ENCODE measurements around the gene OXGR1.

The OXGR1 gene

DNA sequence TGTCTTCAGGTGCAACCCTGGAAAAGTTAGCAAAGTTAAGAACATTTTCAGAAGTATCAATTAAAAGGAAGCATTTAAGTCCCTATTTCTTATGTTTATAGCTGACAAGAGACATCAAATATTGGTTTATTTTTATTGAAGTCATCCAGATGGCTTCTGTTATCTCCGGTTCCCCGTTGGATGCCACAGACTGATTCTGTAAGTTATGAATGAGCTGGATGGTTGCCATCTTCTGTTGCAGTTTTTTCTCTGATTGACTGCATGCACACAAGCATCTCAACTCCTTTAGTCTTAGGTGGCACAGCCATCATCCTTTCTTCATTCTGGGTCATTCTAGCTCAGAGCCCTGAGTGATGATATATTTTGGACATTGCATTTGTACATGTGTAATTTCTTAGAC is 10.6 kb upstream of the OXGR1 start:
- no peak for TF ChIP-seq CTCF (IDR thresholded peaks at IDR 0.05; ENCODE audit: control insufficient read depth, insufficient read depth, low read depth, low read length, missing control alignments)
- DNase-seq (ENCODE audit: low read depth) = no peak
- H3K4me3 ChIP-seq (ENCODE audit: control insufficient read depth, low read depth, low read length) = no peak overlapping the region

- no peak for TF ChIP-seq CTCF (IDR thresholded peaks at IDR 0.05; ENCODE audit: control insufficient read depth, insufficient read depth, low read depth, low read length, missing control alignments)
- DNase-seq (ENCODE audit: low read depth) = no peak
Measured at GRCh38 chr13:97004096-97004876, 10.0 kb upstream of the OXGR1 start.

DNA sequence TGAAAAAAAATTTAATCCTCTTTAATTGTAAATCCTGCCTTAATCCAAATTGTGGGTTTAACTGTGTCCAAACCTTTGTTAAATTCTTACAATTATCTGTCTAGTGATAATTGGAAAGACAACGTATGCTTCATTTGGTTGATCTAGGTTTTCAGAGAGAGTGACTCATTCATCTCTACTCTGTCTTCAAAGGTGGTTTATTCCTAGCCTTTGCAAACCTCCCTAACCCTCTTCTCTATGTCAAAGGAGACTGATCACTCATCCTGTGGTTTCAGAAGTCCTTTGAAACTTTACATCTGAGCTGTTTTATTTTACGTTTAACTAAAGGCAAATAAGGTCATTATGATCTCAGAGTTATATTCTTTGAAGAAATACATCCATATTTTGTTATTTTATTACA is 8.8 kb upstream of the OXGR1 start:
- no peak for DNase-seq (ENCODE audit: low read depth)
- no peak for TF ChIP-seq CTCF (IDR thresholded peaks at IDR 0.05; ENCODE audit: control insufficient read depth, insufficient read depth, low read depth, low read length, missing control alignments)
- H3K4me3 ChIP-seq (ENCODE audit: control insufficient read depth, low read depth, low read length) = no peak overlapping the region

More at GRCh38 chr13:97004096-97004876, 10.0 kb upstream of the OXGR1 start:
- no peak overlapping the region for H3K4me3 ChIP-seq (ENCODE audit: control insufficient read depth, low read depth, low read length)

DNA sequence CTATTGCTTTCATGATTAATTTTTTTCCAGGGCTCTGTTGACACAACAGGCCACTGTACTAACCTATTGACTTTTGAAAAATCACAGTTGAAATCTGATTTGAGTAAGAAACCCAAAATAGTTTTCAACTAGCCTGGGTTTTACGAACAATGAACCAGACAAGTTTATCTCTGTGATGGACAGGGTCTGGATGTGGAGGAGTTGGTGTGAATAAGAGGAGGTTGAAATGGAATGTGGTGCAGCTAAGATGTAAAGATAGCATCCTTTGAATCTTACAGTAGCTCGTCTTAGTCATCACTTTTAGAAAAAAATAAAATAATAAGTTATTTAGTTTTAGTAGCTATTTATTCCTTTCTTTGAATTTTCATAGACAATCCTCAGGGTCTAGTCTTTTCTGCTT is 8.3 kb upstream of the OXGR1 start:
- DNase-seq (ENCODE audit: low read depth) = no peak
- TF ChIP-seq CTCF (IDR thresholded peaks at IDR 0.05; ENCODE audit: control insufficient read depth, insufficient read depth, low read depth, low read length, missing control alignments) = no peak

DNA sequence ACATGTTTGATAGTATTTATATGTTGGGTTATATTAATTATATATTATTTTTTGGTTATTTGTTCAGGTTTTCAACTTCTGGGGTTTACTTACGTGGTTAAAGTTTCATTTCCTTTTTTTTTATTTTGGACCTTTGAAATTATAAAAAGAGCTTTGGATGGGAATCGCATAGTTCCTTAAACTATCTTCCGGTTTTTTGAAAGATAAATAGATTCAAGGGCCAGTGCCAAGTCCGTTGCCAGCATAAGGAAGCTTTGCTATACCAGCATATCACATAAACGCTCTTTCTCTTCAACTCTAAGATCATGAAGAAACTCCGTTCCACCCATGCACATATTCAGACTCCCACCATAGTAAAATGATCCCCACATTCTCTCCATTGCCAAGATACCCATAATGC is 7.4 kb upstream of the OXGR1 start:
- no peak overlapping the region for H3K4me3 ChIP-seq (ENCODE audit: control insufficient read depth, low read depth, low read length)
- TF ChIP-seq CTCF (IDR thresholded peaks at IDR 0.05; ENCODE audit: control insufficient read depth, insufficient read depth, low read depth, low read length, missing control alignments) = no peak
- no peak for DNase-seq (ENCODE audit: low read depth)

More for the DNA sequence above, 8.3 kb upstream of the OXGR1 start:
- H3K4me3 ChIP-seq (ENCODE audit: control insufficient read depth, low read depth, low read length) = no peak overlapping the region

DNA sequence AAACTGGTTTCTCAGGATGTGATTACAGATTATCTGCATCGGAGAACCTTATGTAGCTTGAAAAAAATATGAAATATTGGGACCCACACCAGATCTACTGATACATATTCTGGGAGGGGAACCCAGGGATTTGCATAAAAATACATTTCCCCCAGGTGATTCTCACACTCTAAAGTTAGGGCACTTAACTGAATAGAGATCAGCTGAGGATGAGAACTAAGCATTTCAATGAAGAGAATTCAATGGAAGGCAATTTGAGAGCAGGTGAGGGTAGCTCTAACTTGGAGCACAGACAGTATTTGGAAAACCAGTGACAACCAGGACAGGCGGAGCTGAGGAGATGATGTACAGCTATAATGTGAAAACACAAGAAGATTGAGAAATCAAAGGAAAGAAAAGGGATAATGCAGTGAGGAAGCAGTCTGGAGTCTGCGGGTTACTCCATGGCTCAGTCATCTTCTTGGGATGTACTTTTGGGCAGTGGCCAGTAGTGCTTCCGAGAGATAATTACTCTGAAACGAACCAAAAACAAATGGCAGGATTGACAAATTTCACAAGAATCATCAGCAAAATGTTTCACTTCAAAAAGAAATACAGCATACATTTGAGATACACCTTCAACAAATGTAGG is 6.1 kb upstream of the OXGR1 start:
- DNase-seq (ENCODE audit: low read depth) = no peak
- no peak for TF ChIP-seq CTCF (IDR thresholded peaks at IDR 0.05; ENCODE audit: control insufficient read depth, insufficient read depth, low read depth, low read length, missing control alignments)

More for the DNA sequence above, 6.1 kb upstream of the OXGR1 start:
- no peak overlapping the region for H3K4me3 ChIP-seq (ENCODE audit: control insufficient read depth, low read depth, low read length)

Measured in AG09309 (cell line).